OCI-LY1 (cell line): ENCODE results near the gene BORCS6.

Experiments used
- H2AFZ ChIP-seq: fragments of 200-600 bp; sonication (generic), shearing (Covaris generic); 2 replicates; pipeline ENCODE4 v1.6.0; 2014; ENCODE audit warnings: antibody characterized with exemption, mild to moderate bottlenecking, low read length
- H3F3A ChIP-seq: fragments of 200-600 bp; sonication (generic), shearing (Covaris generic); 2 replicates; pipeline ENCODE4 v1.6.0; 2014; ENCODE audit warnings: mild to moderate bottlenecking, antibody characterized with exemption, low read length, moderate library complexity; ENCODE audit not compliant: insufficient read depth
- H3K27ac ChIP-seq: fragments of 200-600 bp; sonication (generic); 2 replicates; pipeline ENCODE4 v1.5.1; 2014; ENCODE audit warnings: low read length, mixed run types, mild to moderate bottlenecking, low read depth; ENCODE audit not compliant: poor library complexity, severe bottlenecking
- H3K27me3 ChIP-seq: fragments of 200-600 bp; sonication (generic); 2 replicates; pipeline ENCODE4 v1.6.0; 2014; ENCODE audit warnings: antibody characterized with exemption, mild to moderate bottlenecking, low read length, moderate library complexity; ENCODE audit not compliant: insufficient read depth
- H3K36me3 ChIP-seq: fragments of 200-600 bp; sonication (generic); 2 replicates; pipeline ENCODE4 v1.6.1; 2014; ENCODE audit warnings: mild to moderate bottlenecking, antibody characterized with exemption, low read length, moderate library complexity, mixed read lengths; ENCODE audit not compliant: insufficient read depth
- H3K4me1 ChIP-seq: fragments of 200-600 bp; sonication (generic); 2 replicates; pipeline ENCODE4 v1.5.1; 2014; ENCODE audit warnings: mild to moderate bottlenecking, low read length, moderate library complexity; ENCODE audit not compliant: insufficient read depth, severe bottlenecking
- H3K4me2 ChIP-seq: fragments of 200-600 bp; sonication (generic), shearing (Covaris generic); 2 replicates; pipeline ENCODE4 v1.6.1; 2014; ENCODE audit warnings: low read length
- H3K4me3 ChIP-seq: fragments of 200-600 bp; sonication (generic); 2 replicates; pipeline ENCODE4 v1.5.1; 2014; ENCODE audit warnings: low read length, low read depth, mild to moderate bottlenecking, mixed read lengths; ENCODE audit not compliant: poor library complexity, severe bottlenecking
- H3K79me2 ChIP-seq: fragments of 200-600 bp; shearing (Covaris generic); 2 replicates; pipeline ENCODE4 v1.6.1; 2016; ENCODE audit warnings: mixed run types, low read length, mixed read lengths; ENCODE audit not compliant: insufficient read depth
- H3K9ac ChIP-seq: fragments of 200-600 bp; sonication (generic), shearing (Covaris generic); 2 replicates; pipeline ENCODE4 v1.6.1; 2014; ENCODE audit warnings: mild to moderate bottlenecking, low read length, mixed read lengths
- H3K9me2 ChIP-seq: fragments of 200-600 bp; sonication (generic), shearing (Covaris generic); 2 replicates; pipeline ENCODE4 v1.6.1; 2014; ENCODE audit warnings: low read depth, mild to moderate bottlenecking, low read length, mixed read lengths
- H3K9me3 ChIP-seq: fragments of 200-600 bp; shearing (Covaris generic); 2 replicates; pipeline ENCODE4 v1.6.1; 2014; ENCODE audit warnings: low read length, mixed read lengths
- H4K20me1 ChIP-seq: fragments of 200-600 bp; sonication (generic), shearing (Covaris generic); 2 replicates; pipeline ENCODE4 v1.6.0; 2016; ENCODE audit warnings: mild to moderate bottlenecking, low read length; ENCODE audit not compliant: insufficient read depth
- EZH2 ChIP-seq: fragments of 200-600 bp; sonication (generic), shearing (Covaris generic); IDR thresholded peaks from 2 replicates; pipeline ENCODE4 v1.8.0; 2017; ENCODE audit warnings: borderline replicate concordance, mixed run types, mild to moderate bottlenecking, antibody characterized with exemption, low read length, moderate library complexity, mixed read lengths
- TF ChIP-seq, protein P1 (sequence below): fragments of 200-600 bp; sonication (generic), shearing (Covaris generic); IDR thresholded peaks from 2 replicates; pipeline ENCODE4 v1.5.1; 2017; ENCODE audit warnings: mild to moderate bottlenecking, antibody characterized with exemption, low read length, moderate library complexity, mixed read lengths

Gene BORCS6

DNA sequence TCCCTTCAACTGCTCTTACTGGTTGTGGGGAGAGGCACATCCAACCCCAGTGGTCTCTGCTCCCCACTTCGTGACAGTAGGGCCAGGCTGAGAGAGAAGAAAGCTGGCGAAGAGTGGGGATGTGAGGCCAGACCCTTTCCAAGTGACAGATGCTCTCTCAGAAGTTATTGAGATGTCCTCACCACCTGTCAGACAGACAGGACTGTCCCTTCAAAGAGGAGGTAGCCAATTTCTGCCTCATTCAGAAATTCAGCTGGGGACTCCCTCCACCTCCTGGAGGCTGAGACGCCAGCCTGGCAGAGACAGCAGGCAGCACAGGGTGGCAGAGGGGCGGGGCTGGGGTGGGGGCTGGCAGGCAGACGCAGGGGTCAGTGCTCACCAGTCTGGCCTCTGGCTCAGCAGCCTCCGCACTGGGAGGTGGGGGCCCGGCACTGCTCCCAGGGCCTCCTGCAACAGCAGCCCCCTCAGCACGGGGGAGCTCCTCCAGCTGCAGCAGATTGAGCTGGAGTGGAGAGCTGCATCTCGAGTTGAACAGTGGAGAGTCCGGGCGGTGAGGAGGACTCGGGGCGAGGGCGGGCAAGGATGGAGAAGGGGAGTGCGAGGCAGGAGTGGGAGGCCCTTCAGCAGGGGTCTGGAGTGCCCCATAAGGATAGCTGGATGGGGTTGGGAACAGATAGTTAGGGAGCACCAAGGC lies 46.9 kb downstream of the BORCS6 start:
- no peak for TF ChIP-seq EZH2
- TF ChIP-seq, protein P1, sequence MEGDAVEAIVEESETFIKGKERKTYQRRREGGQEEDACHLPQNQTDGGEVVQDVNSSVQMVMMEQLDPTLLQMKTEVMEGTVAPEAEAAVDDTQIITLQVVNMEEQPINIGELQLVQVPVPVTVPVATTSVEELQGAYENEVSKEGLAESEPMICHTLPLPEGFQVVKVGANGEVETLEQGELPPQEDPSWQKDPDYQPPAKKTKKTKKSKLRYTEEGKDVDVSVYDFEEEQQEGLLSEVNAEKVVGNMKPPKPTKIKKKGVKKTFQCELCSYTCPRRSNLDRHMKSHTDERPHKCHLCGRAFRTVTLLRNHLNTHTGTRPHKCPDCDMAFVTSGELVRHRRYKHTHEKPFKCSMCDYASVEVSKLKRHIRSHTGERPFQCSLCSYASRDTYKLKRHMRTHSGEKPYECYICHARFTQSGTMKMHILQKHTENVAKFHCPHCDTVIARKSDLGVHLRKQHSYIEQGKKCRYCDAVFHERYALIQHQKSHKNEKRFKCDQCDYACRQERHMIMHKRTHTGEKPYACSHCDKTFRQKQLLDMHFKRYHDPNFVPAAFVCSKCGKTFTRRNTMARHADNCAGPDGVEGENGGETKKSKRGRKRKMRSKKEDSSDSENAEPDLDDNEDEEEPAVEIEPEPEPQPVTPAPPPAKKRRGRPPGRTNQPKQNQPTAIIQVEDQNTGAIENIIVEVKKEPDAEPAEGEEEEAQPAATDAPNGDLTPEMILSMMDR: no peak
- no peak overlapping the region for H3K4me3 ChIP-seq
- H3K27me3 ChIP-seq: no peaks in the 10 kb centered on the region
- no peaks in the 10 kb centered on the region for H3K9me2 ChIP-seq
- no peak overlapping the region for H3K4me2 ChIP-seq
- H2AFZ ChIP-seq: no peak overlapping the region
- no peak overlapping the region for H3K9ac ChIP-seq
- H3F3A ChIP-seq: no peaks in the 10 kb centered on the region
- H3K4me1 ChIP-seq: peaks cover 4% of the 10 kb centered on the region
- H3K9me3 ChIP-seq: no peaks in the 10 kb centered on the region
- H4K20me1 ChIP-seq: no peaks in the 10 kb centered on the region
- H3K79me2 ChIP-seq: no peaks in the 10 kb centered on the region
- H3K36me3 ChIP-seq: peaks cover 44% of the 10 kb centered on the region
- no peak overlapping the region for H3K27ac ChIP-seq

DNA sequence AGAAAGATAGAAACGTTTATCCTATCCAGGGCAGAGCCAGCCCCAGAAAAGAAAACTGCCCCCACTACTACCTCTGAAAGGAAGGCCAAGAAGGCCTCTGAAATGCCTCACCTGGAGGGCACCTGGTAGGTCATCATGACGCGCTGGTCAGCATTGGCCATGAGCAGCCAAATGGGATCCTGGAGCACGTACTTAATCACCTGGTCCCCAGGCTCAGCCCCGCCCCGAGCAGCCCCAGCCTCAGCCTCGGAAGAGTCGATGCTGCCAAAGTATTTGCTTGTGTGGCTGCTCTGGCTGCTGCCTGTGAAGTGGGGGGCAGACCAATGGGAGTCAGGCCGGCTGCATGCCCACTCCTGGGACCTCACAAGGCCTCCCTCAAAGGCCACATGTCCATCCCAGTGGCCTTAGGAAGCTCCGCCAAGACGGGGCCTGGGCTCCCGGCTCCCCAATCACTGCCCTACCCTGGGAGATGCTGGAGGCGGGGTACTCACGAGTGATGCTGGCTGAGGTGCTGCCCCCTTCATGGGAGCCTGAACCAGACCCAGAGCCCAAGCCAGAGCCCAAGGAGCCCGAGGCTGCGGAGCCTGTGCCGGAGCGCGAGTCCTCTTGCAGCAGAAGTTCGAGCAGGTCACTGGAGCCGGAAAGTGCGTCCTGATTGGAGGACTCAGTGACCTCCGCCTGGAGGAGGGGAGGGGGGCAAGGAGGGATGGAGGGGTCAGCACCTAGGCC lies 47.7 kb downstream of the BORCS6 start:
- Histone ChIP-seq H3K4me2 (no peak overlapping the region), H3K9me2 (no peaks in the 10 kb centered on the region), H4K20me1 (no peaks in the 10 kb centered on the region), H3F3A (no peaks in the 10 kb centered on the region), H2AFZ (no peak overlapping the region), H3K4me1 (peaks cover 6% of the 10 kb centered on the region), H3K9ac (no peak overlapping the region), H3K79me2 (no peaks in the 10 kb centered on the region), H3K9me3 (no peaks in the 10 kb centered on the region), H3K27ac (no peak overlapping the region), H3K36me3 (peaks cover 37% of the 10 kb centered on the region), H3K27me3 (no peaks in the 10 kb centered on the region), H3K4me3 (no peak overlapping the region)
- TF ChIP-seq, protein P1: no peak
- TF ChIP-seq EZH2: no peak

DNA sequence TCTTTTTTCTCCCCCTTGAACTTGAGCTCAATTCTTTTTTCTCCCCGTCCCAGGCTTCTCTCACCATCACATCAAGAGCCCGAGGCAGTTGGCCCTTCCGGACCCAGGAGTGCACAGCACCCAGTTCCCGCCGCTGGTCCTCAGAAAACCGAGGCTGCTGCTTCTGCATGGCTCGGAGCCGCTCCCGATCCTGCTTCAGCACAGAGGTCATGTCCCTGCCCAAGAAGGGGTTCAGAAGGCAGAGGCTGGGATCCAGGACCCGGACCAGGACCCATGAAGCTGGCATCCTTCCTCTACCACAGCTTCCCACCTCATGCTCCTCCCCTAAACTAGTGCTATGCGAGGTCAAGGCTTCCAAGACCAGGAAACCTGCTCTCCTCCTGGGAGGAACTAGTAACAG lies 48.2 kb downstream of the BORCS6 start:
- H3K4me1 ChIP-seq: peaks cover 6% of the 10 kb centered on the region
- H3K79me2 ChIP-seq: no peaks in the 10 kb centered on the region
- no peak overlapping the region for H3K27ac ChIP-seq
- H3F3A ChIP-seq: no peaks in the 10 kb centered on the region
- H3K9ac ChIP-seq: no peak overlapping the region
- H2AFZ ChIP-seq: no peak overlapping the region
- no peak overlapping the region for H3K4me2 ChIP-seq
- H3K9me3 ChIP-seq: no peaks in the 10 kb centered on the region
- no peak overlapping the region for H3K4me3 ChIP-seq
- no peaks in the 10 kb centered on the region for H3K27me3 ChIP-seq
- no peaks in the 10 kb centered on the region for H4K20me1 ChIP-seq
- no peak for TF ChIP-seq EZH2
- TF ChIP-seq, protein P1: no peak
- peaks cover 32% of the 10 kb centered on the region; the same call in 1 of the 2 replicates for H3K36me3 ChIP-seq
- H3K9me2 ChIP-seq: no peaks in the 10 kb centered on the region
